WTC11 (cell line): ENCODE data around the gene VWDE. TPM values are rescaled to one million over a fixed set of nuclear protein-coding genes. Genes with fewer than 3 reads are reported as not detected.

ENCODE experiments used
- ATAC-seq: fragments of 200-7000 bp; cut with Tn5 transposase; 2 replicates; pipeline ENCODE4 v1.10.0; 2021; ENCODE audit warnings: mild to moderate bottlenecking, moderate library complexity
- CTCF ChIA-PET: fragments of 300-600 bp; sonication (Branson Sonifier 250); formaldehyde crosslinking; loops from one replicate; lab custom pipeline; 2021; ENCODE audit warnings: antibody characterized with exemption; lab: Charles Lee
- POLR2A ChIA-PET: fragments of 350-600 bp; sonication (Branson Sonifier 250); formaldehyde crosslinking; loops from one replicate; lab custom pipeline; 2021; ENCODE audit warnings: antibody characterized with exemption; lab: Charles Lee
- DNase-seq: peaks from one replicate; pipeline ENCODE4 v3.0.0; 2021; ENCODE audit warnings: low spot score
- H3K27ac Mint-ChIP-seq: 2 replicates; pipeline ENCODE4 v1.8.0; 2021; ENCODE audit warnings: mixed read lengths
- H3K27me3 Mint-ChIP-seq: 2 replicates; pipeline ENCODE4 v1.8.0; 2021; ENCODE audit warnings: low read depth, mild to moderate bottlenecking, moderate library complexity, mixed read lengths
- H3K36me3 Mint-ChIP-seq: 2 replicates; pipeline ENCODE4 v1.8.0; 2021; ENCODE audit warnings: mixed read lengths
- H3K4me1 Mint-ChIP-seq: 2 replicates; pipeline ENCODE4 v1.8.0; 2022; ENCODE audit warnings: mixed read lengths
- H3K4me3 Mint-ChIP-seq: 2 replicates; pipeline ENCODE4 v1.8.0; 2021; ENCODE audit warnings: mild to moderate bottlenecking, moderate library complexity, mixed read lengths
- H3K9me3 Mint-ChIP-seq: 2 replicates; pipeline ENCODE4 v1.8.0; 2021; ENCODE audit warnings: mixed read lengths
- ATF3 ChIP-seq: sonication (generic); formaldehyde crosslinking; conservative IDR thresholded peaks from 2 replicates; pipeline ENCODE4 v1.8.1; 2022; ENCODE audit warnings: mild to moderate bottlenecking, missing genetic modification reagents
- CDX4 ChIP-seq: fragments of 250-450 bp; sonication (Bioruptor Pico); IDR thresholded peaks from 2 replicates; pipeline ENCODE4 v1.9.0; 2021; ENCODE audit warnings: moderate library complexity, mild to moderate bottlenecking, inconsistent platforms, borderline replicate concordance
- CREB1 ChIP-seq: sonication (generic); formaldehyde crosslinking; IDR thresholded peaks from 2 replicates; pipeline ENCODE4 v1.8.0; 2023; ENCODE audit warnings: mild to moderate bottlenecking, missing genetic modification reagents
- CREM ChIP-seq: sonication (generic); formaldehyde crosslinking; IDR thresholded peaks from 2 replicates; pipeline ENCODE4 v1.8.1; 2022; ENCODE audit warnings: mild to moderate bottlenecking, missing genetic modification reagents, moderate library complexity
- E2F4 ChIP-seq: sonication (generic); formaldehyde crosslinking; IDR thresholded peaks from 2 replicates; pipeline ENCODE4 v1.8.1; 2022; ENCODE audit warnings: low read depth, mild to moderate bottlenecking, moderate library complexity, missing genetic modification reagents, borderline replicate concordance
- ETV6 ChIP-seq: sonication (generic); formaldehyde crosslinking; IDR thresholded peaks from 2 replicates; pipeline ENCODE4 v1.8.1; 2022; ENCODE audit warnings: mild to moderate bottlenecking, missing genetic modification reagents
- GTF2I ChIP-seq: fragments of 250-450 bp; sonication (Bioruptor Pico); conservative IDR thresholded peaks from 2 replicates; pipeline ENCODE4 v1.4.0; 2021; ENCODE audit warnings: mild to moderate bottlenecking
- IRF1 ChIP-seq: sonication (generic); formaldehyde crosslinking; IDR thresholded peaks from 2 replicates; pipeline ENCODE4 v1.8.0; 2023; ENCODE audit warnings: missing genetic modification reagents
- JAZF1 ChIP-seq: fragments of 250-450 bp; sonication (Bioruptor Pico); IDR thresholded peaks from 2 replicates; pipeline ENCODE4 v1.9.0; 2021; ENCODE audit warnings: moderate library complexity, mild to moderate bottlenecking, inconsistent platforms
- JUN ChIP-seq: sonication (generic); formaldehyde crosslinking; IDR thresholded peaks from 2 replicates; pipeline ENCODE4 v1.8.0; 2023; ENCODE audit warnings: mild to moderate bottlenecking, missing genetic modification reagents
- MXD4 ChIP-seq: fragments of 250-450 bp; sonication (Bioruptor Pico); IDR thresholded peaks from 2 replicates; pipeline ENCODE4 v1.8.0; 2021; ENCODE audit warnings: mild to moderate bottlenecking, moderate library complexity, borderline replicate concordance
- NFYB ChIP-seq: sonication (generic); formaldehyde crosslinking; conservative IDR thresholded peaks from 2 replicates; pipeline ENCODE4 v1.8.0; 2022; ENCODE audit warnings: low read depth, missing genetic modification reagents
- NR3C1 ChIP-seq: sonication (generic); formaldehyde crosslinking; conservative IDR thresholded peaks from 2 replicates; pipeline ENCODE4 v1.8.1; 2023; ENCODE audit warnings: low read depth, mild to moderate bottlenecking, missing genetic modification reagents
- RELA ChIP-seq: sonication (generic); formaldehyde crosslinking; IDR thresholded peaks from 2 replicates; pipeline ENCODE4 v1.8.1; 2022; ENCODE audit warnings: missing genetic modification reagents, mild to moderate bottlenecking, borderline replicate concordance
- RORB ChIP-seq: fragments of 250-450 bp; sonication (Bioruptor Pico); IDR thresholded peaks from 2 replicates; pipeline ENCODE4 v1.9.0; 2021; ENCODE audit warnings: mild to moderate bottlenecking
- SMAD4 ChIP-seq: sonication (generic); formaldehyde crosslinking; IDR thresholded peaks from 2 replicates; pipeline ENCODE4 v1.8.0; 2022; ENCODE audit warnings: mild to moderate bottlenecking, missing genetic modification reagents
- SOX15 ChIP-seq: fragments of 250-450 bp; sonication (Bioruptor Pico); IDR thresholded peaks from 2 replicates; pipeline ENCODE4 v1.9.0; 2021; ENCODE audit warnings: mild to moderate bottlenecking
- USF1 ChIP-seq: sonication (generic); formaldehyde crosslinking; IDR thresholded peaks from 2 replicates; pipeline ENCODE4 v1.8.0; 2022; ENCODE audit warnings: mild to moderate bottlenecking, missing genetic modification reagents
- USF2 ChIP-seq: sonication (generic); formaldehyde crosslinking; IDR thresholded peaks from 2 replicates; pipeline ENCODE4 v1.8.1; 2023; ENCODE audit warnings: mild to moderate bottlenecking, missing genetic modification reagents, moderate library complexity
- ZMAT4 ChIP-seq: fragments of 250-450 bp; sonication (Bioruptor Pico); IDR thresholded peaks from 2 replicates; pipeline ENCODE4 v1.9.0; 2021; ENCODE audit warnings: mild to moderate bottlenecking
- ZNF138 ChIP-seq: sonication (generic); formaldehyde crosslinking; conservative IDR thresholded peaks from 2 replicates; pipeline ENCODE4 v1.8.1; 2022; ENCODE audit warnings: mild to moderate bottlenecking, moderate library complexity, missing genetic modification reagents
- ZNF263 ChIP-seq: sonication (generic); formaldehyde crosslinking; IDR thresholded peaks from 2 replicates; pipeline ENCODE4 v1.8.1; 2022; ENCODE audit warnings: low read depth, mild to moderate bottlenecking, moderate library complexity, missing genetic modification reagents
- ZNF281 ChIP-seq: sonication (generic); formaldehyde crosslinking; IDR thresholded peaks from 2 replicates; pipeline ENCODE4 v1.8.0; 2023; ENCODE audit warnings: mild to moderate bottlenecking, missing genetic modification reagents
- ZNF396 ChIP-seq: fragments of 250-450 bp; sonication (Bioruptor Pico); IDR thresholded peaks from 2 replicates; pipeline ENCODE4 v1.8.0; 2021; ENCODE audit warnings: mild to moderate bottlenecking, moderate library complexity, borderline replicate concordance
- ZNF416 ChIP-seq: fragments of 250-450 bp; sonication (Bioruptor Pico); IDR thresholded peaks from 2 replicates; pipeline ENCODE4 v1.9.0; 2021; ENCODE audit warnings: mild to moderate bottlenecking, inconsistent platforms
- total RNA-seq: library from RNA; stranded (reverse); gene quantifications from 3 replicates; pipeline ENCODE4 v1.2.3, GENCODE V29; 2021

VWDE gene
- total RNA-seq, 1 experiment from 2014 or later = 21.0 TPM

- H3K27ac Mint-ChIP-seq = no peak overlapping the region
- CTCF ChIA-PET = no interaction called here
Observed at GRCh38 chr7:12297283-12298108, 106.2 kb downstream of the VWDE start.

GRCh38 chr7:12296051-12296570 is 107.6 kb downstream of the VWDE start:
- no peak for DNase-seq
- no peak for TF ChIP-seq ZNF396
- no peak for TF ChIP-seq USF1 (CRISPR knock-in tag)
- TF ChIP-seq RORB (CRISPR knock-in tag) = no peak
- TF ChIP-seq ETV6 = no peak
- TF ChIP-seq SMAD4 (CRISPR knock-in tag) = no peak
- TF ChIP-seq E2F4 = no peak
- no peak for TF ChIP-seq IRF1 (CRISPR knock-in tag)
- no peak for TF ChIP-seq CREB1
- TF ChIP-seq NR3C1 (CRISPR knock-in tag) = no peak
- TF ChIP-seq GTF2I = no peak
- no peak for TF ChIP-seq ZNF138
- TF ChIP-seq CDX4 (CRISPR knock-in tag) = no peak
- H3K27me3 Mint-ChIP-seq = no peaks in the 10 kb centered on the region
- H3K27ac Mint-ChIP-seq = no peak overlapping the region
- no peak overlapping the region for H3K4me3 Mint-ChIP-seq
- H3K9me3 Mint-ChIP-seq = peaks cover 39% of the 10 kb centered on the region
- ChIA-PET POLR2A (no interaction called here), CTCF (no interaction called here)
- peaks cover 23% of the 10 kb centered on the region for H3K36me3 Mint-ChIP-seq
- no peak for ATAC-seq
- H3K4me1 Mint-ChIP-seq = peaks cover 14% of the 10 kb centered on the region

More at GRCh38 chr7:12297283-12298108, 106.2 kb downstream of the VWDE start:
- H3K4me1 Mint-ChIP-seq = peaks cover 14% of the 10 kb centered on the region
- peaks cover 25% of the 10 kb centered on the region for H3K9me3 Mint-ChIP-seq
- no peak overlapping the region for H3K4me3 Mint-ChIP-seq
- TF ChIP-seq RELA = no peak
- no peak for TF ChIP-seq JAZF1
- TF ChIP-seq JUN (CRISPR knock-in tag) = no peak
- no peak for TF ChIP-seq ZNF281
- TF ChIP-seq SOX15 = no peak
- TF ChIP-seq ATF3 = no peak
- no peak for TF ChIP-seq NFYB (CRISPR knock-in tag)
- no peak for TF ChIP-seq ZMAT4
- no peak for TF ChIP-seq ZNF416
- TF ChIP-seq ZNF263 (CRISPR knock-in tag) = no peak
- TF ChIP-seq CREM = no peak
- TF ChIP-seq USF2 (CRISPR knock-in tag) = no peak
- TF ChIP-seq MXD4 (CRISPR knock-in tag) = no peak
- ATAC-seq (no peak), DNase-seq (no peak)
- H3K27me3 Mint-ChIP-seq = no peaks in the 10 kb centered on the region
- POLR2A ChIA-PET = no interaction called here
- H3K36me3 Mint-ChIP-seq = peaks cover 10% of the 10 kb centered on the region
